ENCODE results near the gene BEST2. TPM values are rescaled to one million over a fixed set of nuclear protein-coding genes. Genes with fewer than 3 reads are reported as not detected.

The BEST2 gene
- total and polyA plus RNA-seq, 12 donors = not detected

- no peak for TF ChIP-seq CTCF (IDR thresholded peaks at IDR 0.05)
- H3K4me1 ChIP-seq = peaks cover 51 to 89% (median 72%) of the 10 kb centered on the region in 9 donors
- intact Hi-C loops (cut with DNase I) = no loop called here
- 65 to 77% methylated on average over 5 of the region's 5 CpGs for WGBS, 2 donors
- DNase-seq (no peak), ATAC-seq (no peak)
- peak overlapping the region in 9 of 10 donors; percentile 89 to 100 (median 99) for H3K27ac ChIP-seq
- no peaks in the 10 kb centered on the region for H3K9me3 ChIP-seq
- H3K27me3 ChIP-seq = no peaks in the 10 kb centered on the region
- no peaks in the 10 kb centered on the region for H3K36me3 ChIP-seq
- peak overlapping the region in 2 of 10 donors; percentile 7 to 19 for H3K4me3 ChIP-seq
Observed at GRCh38 chr19:12784871-12785430, 33.4 kb downstream of the BEST2 start.

GRCh38 chr19:12785431-12786031 is 33.9 kb downstream of the BEST2 start:
- TF ChIP-seq CTCF (IDR thresholded peaks at IDR 0.05) = no peak
- Histone ChIP-seq H3K4me1 (peaks cover 52 to 88% (median 76%) of the 10 kb centered on the region in 9 donors), H3K27ac (peak overlapping the region; percentile 94 to 100 (median 99)), H3K27me3 (no peaks in the 10 kb centered on the region), H3K4me3 (peak overlapping the region in 2 of 10 donors; percentile 7 to 19), H3K36me3 (no peaks in the 10 kb centered on the region), H3K9me3 (no peaks in the 10 kb centered on the region)
- ATAC-seq (no peak), DNase-seq (peak; percentile 16 to 42)
- intact Hi-C loops (cut with DNase I) = no loop called here
- 77 to 81% methylated on average over 4 of the region's 4 CpGs for WGBS, 2 donors

- H3K4me1 ChIP-seq = peaks cover 57 to 89% (median 81%) of the 10 kb centered on the region in 9 donors
- no peaks in the 10 kb centered on the region for H3K9me3 ChIP-seq
- H3K27ac ChIP-seq = peak overlapping the region; percentile 94 to 100 (median 99)
- 59 to 67% methylated on average over 18 of the region's 18 CpGs for WGBS, 2 donors
- intact Hi-C loops (cut with DNase I) = no loop called here
- ATAC-seq = peak in 1 of 8 donors; percentile 25
- no peak for TF ChIP-seq CTCF (IDR thresholded peaks at IDR 0.05)
- H3K27me3 ChIP-seq = no peaks in the 10 kb centered on the region
- peak; percentile 72 to 74 for DNase-seq
- H3K4me3 ChIP-seq = peak overlapping the region in 1 of 10 donors; percentile 19
- H3K36me3 ChIP-seq = no peaks in the 10 kb centered on the region
Observed at GRCh38 chr19:12786141-12786870, 34.7 kb downstream of the BEST2 start.

- intact Hi-C loops (cut with DNase I) = no loop called here
- TF ChIP-seq CTCF (IDR thresholded peaks at IDR 0.05) = no peak
- H3K27me3 ChIP-seq = no peaks in the 10 kb centered on the region
- H3K27ac ChIP-seq = peak overlapping the region; percentile 94 to 100 (median 99)
- H3K36me3 ChIP-seq = peaks cover 0 to 2% (median 0%) of the 10 kb centered on the region in 9 donors
- peaks cover 55 to 83% (median 75%) of the 10 kb centered on the region in 9 donors for H3K4me1 ChIP-seq
- 84 to 85% methylated on average over 3 of the region's 3 CpGs for WGBS, 2 donors
- ATAC-seq = no peak
- H3K4me3 ChIP-seq = peak overlapping the region in 1 of 10 donors; percentile 19
- H3K9me3 ChIP-seq = no peaks in the 10 kb centered on the region
- no peak for DNase-seq
Observed at GRCh38 chr19:12786952-12787351, 35.4 kb downstream of the BEST2 start.
